ENCODE data around the gene EPG5. TPM values are rescaled to one million over a fixed set of nuclear protein-coding genes. Genes with fewer than 3 reads are reported as not detected.

EPG5 gene
- polyA plus RNA-seq, 1 of the 3 experiments (the other 2 are of a cell fraction), result 13.6 TPM

GRCh38 chr18:45954070-45954934, 12.8 kb downstream of the EPG5 start (continued):
- TF ChIP-seq EP300 (IDR thresholded peaks at IDR 0.05; ENCODE audit: borderline replicate concordance in 1 of 2, low read depth in 1 of 2, low read length in 1 of 2), result peak in 1 of 2 experiments; percentile 90; a peak in 2 of 4 replicates
- no peak for TF ChIP-seq EZH2phosphoT487 (IDR thresholded peaks at IDR 0.05; ENCODE audit: borderline replicate concordance, low read depth)

DNA sequence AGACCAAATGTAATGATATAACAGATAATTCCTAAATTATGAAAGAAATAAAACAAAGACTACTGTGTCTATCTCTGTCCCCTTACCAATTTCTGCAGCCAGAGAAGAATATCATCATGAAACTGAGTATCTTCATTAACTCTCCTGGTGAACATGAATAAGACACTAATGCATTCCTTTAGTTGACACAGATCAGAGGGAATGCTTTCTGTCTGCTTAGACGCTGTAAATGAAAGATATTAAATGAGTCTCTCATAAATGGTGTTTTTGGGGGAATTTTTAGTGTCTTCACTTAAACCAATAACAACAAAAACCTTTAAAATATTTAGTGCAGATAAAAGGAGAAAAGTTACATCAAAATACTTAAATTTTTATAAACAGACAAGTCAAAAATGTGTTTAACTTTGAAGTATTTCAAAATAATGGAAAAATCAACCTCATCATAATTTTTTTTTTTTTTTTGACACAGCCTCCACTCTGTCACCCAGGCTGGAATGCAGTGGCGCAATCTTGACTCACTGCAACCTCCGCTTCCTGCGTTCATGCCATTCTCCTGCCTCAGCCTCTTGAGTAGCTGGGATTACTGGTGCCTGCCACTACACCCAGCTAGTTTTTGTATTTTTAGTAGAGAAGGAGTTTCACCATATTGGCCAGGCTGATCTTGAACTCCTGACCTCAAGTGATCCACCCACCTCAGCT, 16.0 kb downstream of the EPG5 start:
- Histone ChIP-seq H2AFZ (ENCODE audit: low read depth) (no peak overlapping the region), H3F3A (replicated peaks; ENCODE audit: insufficient read depth) (peaks cover 50% of the 10 kb centered on the region), H3K4me2 (peak overlapping the region; percentile 52; the same call in 1 of the 2 replicates), H3K36me3 (replicated peaks in 1 of 2; ENCODE audit: control insufficient read depth in 1 of 2, insufficient read depth in 2 of 2, low read length in 1 of 2) (peaks cover 66 to 83% of the 10 kb centered on the region in 2 experiments), H3K27ac (ENCODE audit: low read depth in 2 of 2, low read length in 1 of 2) (peak overlapping the region; percentile 36 to 86; a peak in 3 of 4 replicates), H3K9me3 (no peaks in the 10 kb centered on the region), H3K9me2 (no peaks in the 10 kb centered on the region), H3K9ac (peak overlapping the region; percentile 56), H4K20me1 (ENCODE audit: insufficient read depth) (no peaks in the 10 kb centered on the region), H3K27me3 (ENCODE audit: insufficient read depth) (no peaks in the 10 kb centered on the region), H3K79me2 (ENCODE audit: insufficient read depth) (peaks cover 69% of the 10 kb centered on the region), H3K4me1 (ENCODE audit: control insufficient read depth in 1 of 2, insufficient read depth in 2 of 2, low read depth in 1 of 2, low read length in 1 of 2) (peaks cover 0 to 35% of the 10 kb centered on the region in 2 experiments; a peak in 2 of 4 replicates), H3K4me3 (ENCODE audit: low read depth in 2 of 2, low read length in 1 of 2) (no peak overlapping the region)
- ChIA-PET POLR2A (no interaction called here), CTCF (interaction anchor here (0.6 kb wide), 1 partner anchor 153 kb away, joined by 3 read pairs; the partner anchor contains the start of gene HAUS1)
- no peak for DNase-seq
- 21% methylated on average over 4 of the region's 4 CpGs for WGBS (ENCODE audit: low lambda C conversion rate)
- TF ChIP-seq, protein P1, sequence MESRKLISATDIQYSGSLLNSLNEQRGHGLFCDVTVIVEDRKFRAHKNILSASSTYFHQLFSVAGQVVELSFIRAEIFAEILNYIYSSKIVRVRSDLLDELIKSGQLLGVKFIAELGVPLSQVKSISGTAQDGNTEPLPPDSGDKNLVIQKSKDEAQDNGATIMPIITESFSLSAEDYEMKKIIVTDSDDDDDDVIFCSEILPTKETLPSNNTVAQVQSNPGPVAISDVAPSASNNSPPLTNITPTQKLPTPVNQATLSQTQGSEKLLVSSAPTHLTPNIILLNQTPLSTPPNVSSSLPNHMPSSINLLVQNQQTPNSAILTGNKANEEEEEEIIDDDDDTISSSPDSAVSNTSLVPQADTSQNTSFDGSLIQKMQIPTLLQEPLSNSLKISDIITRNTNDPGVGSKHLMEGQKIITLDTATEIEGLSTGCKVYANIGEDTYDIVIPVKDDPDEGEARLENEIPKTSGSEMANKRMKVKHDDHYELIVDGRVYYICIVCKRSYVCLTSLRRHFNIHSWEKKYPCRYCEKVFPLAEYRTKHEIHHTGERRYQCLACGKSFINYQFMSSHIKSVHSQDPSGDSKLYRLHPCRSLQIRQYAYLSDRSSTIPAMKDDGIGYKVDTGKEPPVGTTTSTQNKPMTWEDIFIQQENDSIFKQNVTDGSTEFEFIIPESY (IDR thresholded peaks at IDR 0.05; ENCODE audit: borderline replicate concordance, low read depth), result peak; percentile 54; the same call in 1 of the 2 replicates
- TF ChIP-seq TAF1 (IDR thresholded peaks at IDR 0.05; ENCODE audit: borderline replicate concordance, low read depth, low read length) (no peak), RCOR1 (IDR thresholded peaks at IDR 0.05; ENCODE audit: low read length) (no peak), ELF1 (IDR thresholded peaks at IDR 0.05) (0 out of 2 replicates have a peak, but pooled peaks have one; percentile 35), SMC3 (IDR thresholded peaks at IDR 0.05; ENCODE audit: low read depth, low read length) (no peak), RAD21 (IDR thresholded peaks at IDR 0.05; ENCODE audit: low read length) (no peak), MEF2A (IDR thresholded peaks at IDR 0.05; ENCODE audit: borderline replicate concordance, low read depth) (no peak), RXRA (IDR thresholded peaks at IDR 0.05; ENCODE audit: borderline replicate concordance, low read depth) (peak; percentile 87), EZH2phosphoT487 (IDR thresholded peaks at IDR 0.05; ENCODE audit: borderline replicate concordance, low read depth) (no peak), EP300 (IDR thresholded peaks at IDR 0.05; ENCODE audit: borderline replicate concordance in 1 of 2, low read depth in 1 of 2, low read length in 1 of 2) (peak in 1 of 2 experiments; percentile 86; a peak in 2 of 4 replicates), TEAD4 (IDR thresholded peaks at IDR 0.05; ENCODE audit: borderline replicate concordance, insufficient read depth) (peak; percentile 94), FOXM1 (IDR thresholded peaks at IDR 0.05; ENCODE audit: low read depth) (peak; percentile 39; the same call in 1 of the 2 replicates), JUND (IDR thresholded peaks at IDR 0.05) (peak; percentile 84), NFIC (IDR thresholded peaks at IDR 0.05; ENCODE audit: borderline replicate concordance) (peak; percentile 64; the same call in 1 of the 2 replicates), FOSL2 (IDR thresholded peaks at IDR 0.05; ENCODE audit: borderline replicate concordance, low read depth) (peak; percentile 87), USF2 (IDR thresholded peaks at IDR 0.05; ENCODE audit: borderline replicate concordance, low read depth, low read length) (no peak), PBX3 (IDR thresholded peaks at IDR 0.05) (peak; percentile 74), TCF12 (IDR thresholded peaks at IDR 0.05) (peak; percentile 75)
- TF ChIP-seq, protein P2, sequence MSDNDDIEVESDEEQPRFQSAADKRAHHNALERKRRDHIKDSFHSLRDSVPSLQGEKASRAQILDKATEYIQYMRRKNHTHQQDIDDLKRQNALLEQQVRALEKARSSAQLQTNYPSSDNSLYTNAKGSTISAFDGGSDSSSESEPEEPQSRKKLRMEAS (IDR thresholded peaks at IDR 0.05; ENCODE audit: low read depth), result peak; percentile 68; the same call in 1 of the 2 replicates

Data from SK-N-SH (cell line).